Thyroid gland (tissue), 4 donors: ENCODE measurements around the gene PAX8. TPM values are rescaled to one million over a fixed set of nuclear protein-coding genes. Genes with fewer than 3 reads are reported as not detected.
"Not testable (repeated sequence)": the region's sequence is repeated elsewhere in the genome, so short reads cannot be mapped to it uniquely, and the experiment has no call there.

Source experiments
- DNase-seq, 2 donors: peaks; one replicate each; pipeline ENCODE4 v3.0.0-alpha.2; 2019
- H3K27ac ChIP-seq, 3 donors: fragments of 200-600 bp; sonication (generic); 1 replicate in 2 of 3; 2 replicates in 1 of 3; pipeline ENCODE4 v1.5.1; 2016 to 2019; ENCODE audit warnings: mild to moderate bottlenecking in 1 of 3, moderate library complexity in 1 of 3
- H3K27me3 ChIP-seq: fragments of 200-600 bp; sonication (generic); one replicate; pipeline ENCODE4 v1.5.1; 2019
- H3K36me3 ChIP-seq, 2 donors: fragments of 200-600 bp; sonication (generic); one replicate each; pipeline ENCODE4 v1.5.1; 2016 to 2019
- H3K4me1 ChIP-seq, 2 donors: fragments of 200-600 bp; sonication (generic); one replicate each; pipeline ENCODE4 v1.5.1; 2017 to 2019
- H3K4me3 ChIP-seq, 3 donors: fragments of 200-600 bp; sonication (generic); replicated peaks in 1 of 3; 1 replicate in 2 of 3; 2 replicates in 1 of 3; pipeline ENCODE4 v1.5.1; 2016; ENCODE audit warnings: mild to moderate bottlenecking in 1 of 3
- H3K9me3 ChIP-seq: fragments of 200-600 bp; sonication (generic); one replicate; pipeline ENCODE4 v1.5.1; 2017
- POLR2A ChIP-seq, 2 donors: fragments of 450-650 bp; IDR thresholded peaks; one replicate each; pipeline ENCODE4 v1.6.1; 2017; ENCODE audit warnings: antibody characterized with exemption in 2 of 2, mild to moderate bottlenecking in 2 of 2, moderate library complexity in 1 of 2
- WGBS, 2 donors: methylation state at CpG; one replicate each; pipeline ENCODE4 v1.1.5; 2017; 5-methylcytosine and 5-hydroxymethylcytosine counted together
- intact Hi-C: fragments of 100-400 bp; cut with DNase I; formaldehyde crosslinking; loops from one replicate; pipeline ENCODE4 v1.15.1; 2023
- total RNA-seq, 4 donors: library from RNA; depleted of rRNA; stranded (reverse); fragments of >200 nt; gene quantifications; one replicate each; pipeline ENCODE4 v1.2.3, GENCODE V29; 2016
- TF ChIP-seq, protein P1 (sequence below), 6 experiments: fragments of 200-600 bp in 3 of 6; fragments of 450-650 bp in 3 of 6; sonication (generic) in 3 of 6; IDR thresholded peaks; one replicate each; pipeline ENCODE4 v1.5.1; 2016 to 2019; ENCODE audit warnings: antibody characterized with exemption in 6 of 6, mild to moderate bottlenecking in 2 of 6, inconsistent platforms in 1 of 6, moderate library complexity in 1 of 6

Gene PAX8
- total RNA-seq, 4 donors from 2014 or later = 1,318 to 2,156 (median 1,767) TPM

DNA sequence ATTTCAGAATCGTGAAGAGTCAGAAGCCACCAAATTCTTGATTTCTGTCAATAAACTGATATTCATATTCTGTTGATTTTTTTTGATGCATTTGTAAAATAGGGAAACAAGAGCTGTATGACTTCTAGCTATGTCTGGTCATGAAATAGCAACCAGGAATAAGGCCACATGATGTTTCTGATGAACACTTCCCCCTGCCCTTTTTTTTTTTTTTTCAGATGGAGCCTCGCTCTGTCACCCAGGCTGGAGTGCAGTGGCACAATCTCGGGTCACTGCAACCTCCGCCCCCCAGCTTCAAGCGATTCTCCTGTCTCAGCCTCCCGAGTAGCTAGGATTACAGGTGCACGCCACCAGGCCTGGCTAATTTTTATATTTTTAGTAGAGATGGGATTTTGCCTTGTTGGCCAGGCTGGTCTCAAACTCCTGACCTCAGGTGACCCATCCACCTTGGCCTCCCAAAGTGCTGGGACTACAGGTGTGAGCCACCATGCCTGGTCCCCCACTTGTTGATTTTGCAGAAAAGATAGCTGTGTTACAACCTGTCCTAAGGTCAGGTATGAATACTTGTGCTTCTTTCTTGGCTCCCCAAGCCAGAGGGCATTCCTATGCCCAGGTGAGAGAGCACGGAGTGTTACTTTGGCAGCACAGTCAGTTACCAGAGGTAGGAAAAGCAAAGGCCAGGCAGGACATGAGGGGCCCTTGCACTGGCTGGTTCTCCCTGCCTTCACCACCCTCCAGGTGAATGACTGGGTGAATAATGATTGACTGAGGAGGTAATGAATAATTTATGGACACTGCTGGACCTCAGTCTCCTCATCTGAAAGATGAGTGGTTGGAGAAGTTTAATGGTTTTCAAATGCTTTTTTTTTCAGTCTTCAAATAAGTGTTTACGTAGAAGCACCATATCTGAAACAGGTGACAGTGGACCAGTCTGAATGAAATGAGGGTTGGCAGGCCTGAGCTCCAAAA, 39.6 kb downstream of the PAX8 start:
- H3K4me1 ChIP-seq = peaks cover 42 to 44% of the 10 kb centered on the region in 2 donors
- H3K27ac ChIP-seq = peak overlapping the region; percentile 34 to 83 (median 38)
- WGBS, 2 donors = 86 to 88% methylated on average over 9 of the region's 9 CpGs
- H3K27me3 ChIP-seq = no peaks in the 10 kb centered on the region
- TF ChIP-seq, protein P1, sequence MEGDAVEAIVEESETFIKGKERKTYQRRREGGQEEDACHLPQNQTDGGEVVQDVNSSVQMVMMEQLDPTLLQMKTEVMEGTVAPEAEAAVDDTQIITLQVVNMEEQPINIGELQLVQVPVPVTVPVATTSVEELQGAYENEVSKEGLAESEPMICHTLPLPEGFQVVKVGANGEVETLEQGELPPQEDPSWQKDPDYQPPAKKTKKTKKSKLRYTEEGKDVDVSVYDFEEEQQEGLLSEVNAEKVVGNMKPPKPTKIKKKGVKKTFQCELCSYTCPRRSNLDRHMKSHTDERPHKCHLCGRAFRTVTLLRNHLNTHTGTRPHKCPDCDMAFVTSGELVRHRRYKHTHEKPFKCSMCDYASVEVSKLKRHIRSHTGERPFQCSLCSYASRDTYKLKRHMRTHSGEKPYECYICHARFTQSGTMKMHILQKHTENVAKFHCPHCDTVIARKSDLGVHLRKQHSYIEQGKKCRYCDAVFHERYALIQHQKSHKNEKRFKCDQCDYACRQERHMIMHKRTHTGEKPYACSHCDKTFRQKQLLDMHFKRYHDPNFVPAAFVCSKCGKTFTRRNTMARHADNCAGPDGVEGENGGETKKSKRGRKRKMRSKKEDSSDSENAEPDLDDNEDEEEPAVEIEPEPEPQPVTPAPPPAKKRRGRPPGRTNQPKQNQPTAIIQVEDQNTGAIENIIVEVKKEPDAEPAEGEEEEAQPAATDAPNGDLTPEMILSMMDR (IDR thresholded peaks at IDR 0.05) = no peak
- H3K36me3 ChIP-seq = peaks cover 77 to 99% of the 10 kb centered on the region in 2 donors
- DNase-seq = peak in 1 of 2 donors; percentile 28
- H3K4me3 ChIP-seq = no peak overlapping the region
- intact Hi-C loops = no loop called here
- no peaks in the 10 kb centered on the region for H3K9me3 ChIP-seq

DNA sequence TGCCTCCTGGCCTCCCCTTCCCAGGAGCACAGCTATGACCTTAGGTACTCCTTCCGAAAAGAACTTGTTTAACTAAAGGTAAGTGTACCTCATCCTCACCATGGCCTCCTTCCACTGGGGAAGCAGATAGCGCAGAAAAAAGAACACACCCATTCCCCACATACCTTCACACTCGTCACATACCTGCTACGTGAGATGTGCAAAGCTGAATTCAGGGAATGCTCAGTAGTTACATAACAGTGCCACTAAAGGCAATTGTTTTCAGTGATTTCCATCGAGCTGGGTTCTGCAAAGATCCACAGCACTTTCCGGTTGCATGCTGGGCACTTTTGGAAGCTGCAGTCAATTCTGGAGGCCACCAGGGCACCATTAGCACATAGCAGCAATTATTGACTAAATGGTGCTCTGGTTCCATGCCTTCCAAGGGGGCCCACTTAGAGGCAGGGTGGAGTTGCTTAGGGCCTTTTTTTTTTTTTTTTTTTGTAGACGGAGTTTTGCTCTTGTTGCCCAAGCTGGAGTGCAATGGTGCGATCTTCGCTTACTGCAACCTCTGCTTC, 41.0 kb downstream of the PAX8 start:
- Histone ChIP-seq H3K4me1 (peaks cover 30 to 43% of the 10 kb centered on the region in 2 donors), H3K27me3 (no peaks in the 10 kb centered on the region), H3K27ac (peak overlapping the region in 2 of 3 donors; percentile 32 to 83), H3K36me3 (peaks cover 75 to 95% of the 10 kb centered on the region in 2 donors), H3K9me3 (no peaks in the 10 kb centered on the region), H3K4me3 (no peak overlapping the region)
- intact Hi-C loops = no loop called here
- no peak for DNase-seq
- WGBS, 2 donors = 81 to 82% methylated on average over 9 of the region's 9 CpGs
- TF ChIP-seq, protein P1 (IDR thresholded peaks at IDR 0.05) = no peak
- no peak for TF ChIP-seq POLR2A (IDR thresholded peaks at IDR 0.05)

DNA sequence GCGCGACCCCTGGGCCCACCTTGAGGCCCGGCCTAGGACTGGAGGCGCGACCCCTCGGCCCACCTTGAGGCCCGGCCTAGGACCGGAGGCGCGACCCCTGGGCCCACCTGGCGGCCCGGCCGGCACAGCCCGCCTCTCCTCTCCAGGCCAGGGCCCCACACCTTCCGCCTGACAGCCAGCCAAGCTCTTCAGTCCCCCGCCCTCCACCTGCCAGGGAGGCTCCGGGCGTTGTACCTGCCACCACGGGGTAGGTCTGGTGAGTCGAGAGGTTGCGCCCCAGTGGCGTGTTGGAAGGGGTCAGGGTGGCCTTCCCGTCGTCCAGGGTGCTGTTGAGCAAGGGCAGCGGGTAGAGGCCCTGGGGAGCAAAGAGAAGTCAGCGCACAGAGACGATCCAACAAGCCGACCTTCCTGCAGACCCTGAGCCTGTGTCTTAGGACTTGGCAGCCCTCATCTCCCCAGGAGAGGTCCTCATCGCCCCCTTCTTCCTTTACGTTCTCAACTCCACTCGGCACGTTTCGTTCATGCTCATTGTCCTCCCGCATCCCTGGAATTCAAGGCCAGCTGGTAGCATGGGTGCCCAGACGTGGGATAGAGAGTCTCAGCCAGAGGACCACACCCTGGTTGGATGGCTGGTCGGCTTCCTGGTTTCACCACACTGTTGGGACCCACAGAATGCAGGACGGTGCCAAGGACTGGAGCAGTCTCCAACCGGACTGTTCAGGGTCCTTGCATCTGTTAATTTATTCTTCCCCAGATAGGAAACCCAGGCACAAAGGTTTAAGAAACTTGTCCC, 42.2 kb downstream of the PAX8 start:
- TF ChIP-seq POLR2A (IDR thresholded peaks at IDR 0.05) = peak in 1 of 2 donors; percentile 52
- TF ChIP-seq, protein P1 (IDR thresholded peaks at IDR 0.05) = no peak
- 78 to 80% methylated on average over 18 to 32 of the region's 38 CpGs for WGBS, 2 donors
- intact Hi-C loops = no loop called here
- H3K36me3 ChIP-seq = peaks cover 71 to 94% of the 10 kb centered on the region in 2 donors
- no peaks in the 10 kb centered on the region for H3K9me3 ChIP-seq
- DNase-seq = peak; percentile 52 to 64
- H3K27ac ChIP-seq = peak overlapping the region in 2 of 3 donors; percentile 32 to 83
- peaks cover 27 to 40% of the 10 kb centered on the region in 2 donors for H3K4me1 ChIP-seq
- no peak overlapping the region for H3K4me3 ChIP-seq
- H3K27me3 ChIP-seq = no peaks in the 10 kb centered on the region

DNA sequence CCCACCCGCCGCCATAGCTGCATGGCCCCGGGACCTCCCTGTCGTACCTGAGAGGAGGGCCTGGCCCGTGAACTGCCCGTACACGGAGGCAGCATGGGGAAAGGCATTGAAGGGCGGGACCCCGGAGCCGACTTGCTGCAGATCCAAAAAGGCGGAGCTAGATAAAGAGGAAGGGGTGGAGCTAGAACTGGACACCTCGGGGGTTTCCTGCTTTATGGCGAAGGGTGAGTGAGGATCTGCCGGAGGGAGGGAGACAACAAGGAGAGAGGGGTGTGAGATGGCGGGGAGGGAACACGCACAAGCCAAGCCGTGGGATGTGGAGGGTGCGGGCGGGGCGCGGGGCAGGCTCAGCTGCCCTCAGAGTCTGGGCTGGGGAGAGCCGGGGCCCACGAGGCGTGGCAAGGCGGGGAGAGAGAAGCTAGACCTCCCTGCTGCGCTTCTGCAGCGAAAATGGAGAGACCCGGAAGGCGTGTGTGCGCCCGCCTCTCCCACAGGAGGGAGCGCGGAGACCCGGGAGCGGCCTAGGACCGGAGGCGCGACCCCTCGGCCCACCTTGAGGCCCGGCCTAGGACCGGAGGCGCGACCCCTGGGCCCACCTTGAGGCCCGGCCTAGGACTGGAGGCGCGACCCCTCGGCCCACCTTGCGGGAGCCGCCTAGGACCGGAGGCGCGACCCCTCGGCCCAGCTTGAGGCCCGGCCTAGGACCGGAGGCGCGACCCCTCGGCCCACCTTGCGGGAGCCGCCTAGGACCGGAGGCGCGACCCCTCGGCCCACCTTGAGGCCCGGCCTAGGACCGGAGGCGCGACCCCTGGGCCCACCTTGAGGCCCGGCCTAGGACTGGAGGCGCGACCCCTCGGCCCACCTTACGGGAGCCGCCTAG, 43.1 kb downstream of the PAX8 start:
- H3K27me3 ChIP-seq, H3K4me3 ChIP-seq, intact Hi-C loops, H3K9me3 ChIP-seq: not testable (repeated sequence)
- DNase-seq = peak in 1 of 2 donors; percentile 47
- H3K4me1 ChIP-seq = peaks cover 36 to 41% of the 10 kb centered on the region in 2 donors
- peak overlapping the region in 1 of 3 donors; percentile 83 for H3K27ac ChIP-seq
- peaks cover 69 to 94% of the 10 kb centered on the region in 2 donors for H3K36me3 ChIP-seq
- TF ChIP-seq POLR2A (IDR thresholded peaks at IDR 0.05) = peak in 1 of 2 donors; percentile 33
- 83 to 85% methylated on average over 38 to 46 of the region's 74 CpGs for WGBS, 2 donors
